T-cell (primary cell): ENCODE results near the gene ITM2B. TPM values are rescaled to one million over a fixed set of nuclear protein-coding genes. Genes with fewer than 3 reads are reported as not detected.
"Not testable (repeated sequence)": the region's sequence is repeated elsewhere in the genome, so short reads cannot be mapped to it uniquely, and the experiment has no call there.

ENCODE experiments used
- ATAC-seq, 4 experiments: fragments of 200-7000 bp in 3 of 4; fragments of 150-1000 bp in 1 of 4; cut with Tn5 transposase; replicated peaks in 1 of 4; 1 replicate in 3 of 4; 2 replicates in 1 of 4; pipeline ENCODE4 v1.10.0; 2021; ENCODE audit warnings: moderate library complexity in 3 of 4, mild to moderate bottlenecking in 2 of 4, moderate number of reproducible peaks in 1 of 4
- CTCF ChIA-PET, 2 donors: fragments of 300-600 bp; sonication (Branson Sonifier 250); formaldehyde crosslinking; loops; one replicate each; lab custom pipeline; 2022; ENCODE audit warnings: antibody characterized with exemption in 2 of 2; lab: Charles Lee
- POLR2A ChIA-PET, 2 donors: fragments of 300-600 bp; sonication (Branson Sonifier 250); formaldehyde crosslinking; loops; one replicate each; lab custom pipeline; 2022; ENCODE audit warnings: antibody characterized with exemption in 2 of 2; lab: Charles Lee
- DNase-seq, 35 experiments: peaks; one replicate each; pipeline versions ENCODE4 v3.0.0 to v3.0.0-alpha.2; 2013 to 2023
- H3K27ac ChIP-seq: one replicate; pipeline ENCODE4 v1.5.1; 2013; ENCODE audit warnings: low read length
- H3K27me3 ChIP-seq, 2 experiments: replicated peaks in 1 of 2; 1 replicate in 1 of 2; 2 replicates in 1 of 2; pipeline versions ENCODE4 v1.6.1 to v1.7.0; 2013; ENCODE audit warnings: low read length in 1 of 2, mixed read lengths in 1 of 2; ENCODE audit not compliant: control insufficient read depth in 2 of 2, insufficient read depth in 2 of 2; ENCODE audit errors: extremely low read depth in 1 of 2
- H3K36me3 ChIP-seq, 2 donors: 1 replicate in 1 of 2; 2 replicates in 1 of 2; pipeline versions ENCODE4 v1.6.1 to v1.7.0; 2013; ENCODE audit warnings: low read length in 1 of 2; ENCODE audit not compliant: control insufficient read depth in 2 of 2, insufficient read depth in 1 of 2; ENCODE audit errors: extremely low read depth in 1 of 2
- H3K4me1 ChIP-seq, 2 experiments: 1 replicate in 1 of 2; 2 replicates in 1 of 2; pipeline versions ENCODE4 v1.6.1 to v1.7.0; 2013; ENCODE audit warnings: low read length in 2 of 2, mixed read lengths in 1 of 2; ENCODE audit not compliant: insufficient read depth in 2 of 2, control insufficient read depth in 1 of 2; ENCODE audit errors: extremely low read depth in 1 of 2
- H3K4me3 ChIP-seq, 2 donors: 1 replicate in 1 of 2; 2 replicates in 1 of 2; pipeline versions ENCODE4 v1.5.1 to v1.7.0; 2013; ENCODE audit warnings: mild to moderate bottlenecking in 2 of 2, low read length in 1 of 2, moderate library complexity in 1 of 2; ENCODE audit not compliant: control insufficient read depth in 1 of 2; ENCODE audit errors: extremely low read depth in 1 of 2
- H3K9me3 ChIP-seq: 2 replicates; pipeline ENCODE4 v1.7.0; 2013
- H3K27ac Mint-ChIP-seq, 2 donors: one replicate each; pipeline ENCODE4 v1.8.0; 2020 to 2021; ENCODE audit warnings: mild to moderate bottlenecking in 2 of 2, mixed read lengths in 2 of 2
- H3K27me3 Mint-ChIP-seq, 2 donors: one replicate each; pipeline ENCODE4 v1.8.0; 2021 to 2022; ENCODE audit warnings: mixed read lengths in 2 of 2
- H3K36me3 Mint-ChIP-seq: one replicate; pipeline ENCODE4 v1.8.0; 2021; ENCODE audit warnings: mixed read lengths
- H3K4me1 Mint-ChIP-seq, 3 donors: one replicate each; pipeline ENCODE4 v1.8.0; 2020 to 2022; ENCODE audit warnings: mixed read lengths in 3 of 3, mild to moderate bottlenecking in 1 of 3
- H3K4me3 Mint-ChIP-seq, 3 donors: one replicate each; pipeline ENCODE4 v1.8.0; 2020 to 2022; ENCODE audit warnings: mild to moderate bottlenecking in 3 of 3, mixed read lengths in 3 of 3, moderate library complexity in 3 of 3
- H3K9me3 Mint-ChIP-seq, 3 donors: one replicate each; pipeline ENCODE4 v1.8.0; 2020 to 2022; ENCODE audit warnings: mixed read lengths in 3 of 3
- WGBS: methylation state at CpG from one replicate; pipeline ENCODE4 v1.1.5; 2013; ENCODE audit warnings: missing lambda C conversion rate; ENCODE audit not compliant: insufficient coverage; 5-methylcytosine and 5-hydroxymethylcytosine counted together
- total RNA-seq, 35 experiments: library from RNA in 6 of 35; stranded (reverse) in 6 of 35; fragments of 120-200 nt in 1 of 35; gene quantifications; one replicate each; pipeline versions ENCODE4 v1.2.1 to v1.2.4 and lab custom pipeline; 2013 to 2026

Gene ITM2B
- total RNA-seq, 5 donors from 2014 or later (not counting 1 experiment from before 2014, with no cell fraction given) = 347 to 539 (median 452) TPM

GRCh38 chr13:48210178-48210577 is 22.8 kb upstream of the ITM2B start:
- no peaks in the 10 kb centered on the region for H3K36me3 ChIP-seq
- no peaks in the 10 kb centered on the region for H3K27me3 ChIP-seq
- CTCF ChIA-PET = no interaction called here
- peaks cover 0 to 5% of the 10 kb centered on the region in 2 experiments for H3K4me1 ChIP-seq
- H3K27ac ChIP-seq = no peak overlapping the region
- no peak overlapping the region for H3K4me3 ChIP-seq
- H3K9me3 ChIP-seq = no peaks in the 10 kb centered on the region
- no peak overlapping the region for H3K27ac Mint-ChIP-seq
- POLR2A ChIA-PET = no interaction called here
- H3K9me3 Mint-ChIP-seq = peaks cover 0 to 16% (median 4%) of the 10 kb centered on the region in 3 donors
- H3K4me1 Mint-ChIP-seq = peaks cover 9 to 19% (median 15%) of the 10 kb centered on the region in 3 donors
- no peak for DNase-seq
- no CpG with 5 or more reads among the region's 3 CpGs for WGBS
- ATAC-seq = no peak
- H3K27me3 Mint-ChIP-seq = no peaks in the 10 kb centered on the region
- no peaks in the 10 kb centered on the region for H3K36me3 Mint-ChIP-seq
- no peak overlapping the region for H3K4me3 Mint-ChIP-seq

- no peak overlapping the region for H3K4me3 ChIP-seq
- peaks cover 6% of the 10 kb centered on the region for H3K36me3 Mint-ChIP-seq
- CTCF ChIA-PET = no interaction called here
- H3K36me3 ChIP-seq = no peaks in the 10 kb centered on the region
- peaks cover 0 to 3% (median 2%) of the 10 kb centered on the region in 3 donors for H3K9me3 Mint-ChIP-seq
- no peaks in the 10 kb centered on the region for H3K9me3 ChIP-seq
- peaks cover 9 to 11% of the 10 kb centered on the region in 2 experiments for H3K4me1 ChIP-seq
- H3K27me3 Mint-ChIP-seq = no peaks in the 10 kb centered on the region
- POLR2A ChIA-PET = no interaction called here
- H3K27ac ChIP-seq = no peak overlapping the region
- peaks cover 35 to 43% (median 36%) of the 10 kb centered on the region in 3 donors for H3K4me1 Mint-ChIP-seq
- DNase-seq = peak in 10 of 35 experiments; percentile 11 to 36 (median 24)
- H3K27ac Mint-ChIP-seq = peak overlapping the region in 1 of 2 donors; percentile 15
- peak in 1 of 4 experiments; percentile 77 for ATAC-seq
- H3K4me3 Mint-ChIP-seq = no peak overlapping the region
- H3K27me3 ChIP-seq = no peaks in the 10 kb centered on the region
- no CpG with 5 or more reads among the region's 1 CpG for WGBS
Observed at GRCh38 chr13:48214519-48215121, 18.4 kb upstream of the ITM2B start.

- H3K9me3 ChIP-seq, H3K4me3 ChIP-seq, H3K27me3 Mint-ChIP-seq, H3K4me3 Mint-ChIP-seq, H3K36me3 ChIP-seq, H3K27ac ChIP-seq, ATAC-seq, POLR2A ChIA-PET, CTCF ChIA-PET, H3K27me3 ChIP-seq, H3K9me3 Mint-ChIP-seq, DNase-seq, H3K36me3 Mint-ChIP-seq: not testable (repeated sequence)
- no CpG with 5 or more reads among the region's 1 CpG for WGBS
- Mint-ChIP-seq H3K4me1 (peaks cover 40 to 49% (median 45%) of the 10 kb centered on the region in 3 donors), H3K27ac (peak overlapping the region in 1 of 2 donors; percentile 72)
- H3K4me1 ChIP-seq = peaks cover 19 to 21% of the 10 kb centered on the region in 2 experiments
Observed at GRCh38 chr13:48215511-48216203, 17.3 kb upstream of the ITM2B start.

GRCh38 chr13:48216204-48216711 is 16.7 kb upstream of the ITM2B start:
- Histone ChIP-seq H3K27ac (no peak overlapping the region), H3K9me3 (no peaks in the 10 kb centered on the region), H3K4me3 (no peak overlapping the region), H3K27me3 (no peaks in the 10 kb centered on the region), H3K4me1 (peaks cover 25% of the 10 kb centered on the region in 2 experiments), H3K36me3 (no peaks in the 10 kb centered on the region)
- Mint-ChIP-seq H3K27ac (peak overlapping the region in 1 of 2 donors; percentile 72), H3K36me3 (peaks cover 6% of the 10 kb centered on the region), H3K4me3 (no peak overlapping the region), H3K4me1 (peaks cover 46 to 54% (median 51%) of the 10 kb centered on the region in 3 donors), H3K9me3 (peaks cover 0 to 3% (median 2%) of the 10 kb centered on the region in 3 donors), H3K27me3 (no peaks in the 10 kb centered on the region)
- POLR2A ChIA-PET = no interaction called here
- ATAC-seq (no peak), DNase-seq (no peak)
- CTCF ChIA-PET = interaction anchor here in 1 of 2 donors (0.5 kb wide), 1 partner anchor 12 kb away, joined by 3 read pairs; no protein-coding TSS in a partner anchor
- 100% methylated on average over 1 of the region's 2 CpGs for WGBS

- no peaks in the 10 kb centered on the region for H3K27me3 Mint-ChIP-seq
- WGBS = no CpG with 5 or more reads among the region's 2 CpGs
- no peaks in the 10 kb centered on the region for H3K36me3 ChIP-seq
- peaks cover 71 to 75% (median 72%) of the 10 kb centered on the region in 3 donors for H3K4me1 Mint-ChIP-seq
- ChIA-PET POLR2A (interaction anchor here (0.5 to 1.1 kb wide), 6 partner anchors 12 to 774 kb away, joined by 3 to 5 read pairs (median 4); partner anchors contain the start of genes FNDC3A (in 1 of the 2) and ITM2B (in 1 of the 2)), CTCF (interaction anchor here (1.0 to 1.9 kb wide), 7 partner anchors 8 to 93 kb away, joined by 3 to 7 read pairs (median 3); no protein-coding TSS in a partner anchor)
- peak overlapping the region; percentile 86 for H3K27ac ChIP-seq
- peak overlapping the region; percentile 68 to 77 (median 69) for H3K4me3 Mint-ChIP-seq
- H3K36me3 Mint-ChIP-seq = peaks cover 5% of the 10 kb centered on the region
- DNase-seq = peak in 1 of 35 experiments; percentile 46
- no peaks in the 10 kb centered on the region for H3K27me3 ChIP-seq
- peaks cover 0 to 2% (median 0%) of the 10 kb centered on the region in 3 donors for H3K9me3 Mint-ChIP-seq
- peak overlapping the region; percentile 98 to 99 for H3K27ac Mint-ChIP-seq
- H3K9me3 ChIP-seq = no peaks in the 10 kb centered on the region
- H3K4me1 ChIP-seq = peaks cover 35 to 45% of the 10 kb centered on the region in 2 experiments
- H3K4me3 ChIP-seq = peak overlapping the region; percentile 14 to 47
- peak; percentile 27 to 44 (median 32) for ATAC-seq
Observed at GRCh38 chr13:48220592-48220980, 12.4 kb upstream of the ITM2B start.
